ENCODE data around the gene CCM2.

- TF ChIP-seq CTCF (IDR thresholded peaks at IDR 0.05), result no peak
- no peak for TF ChIP-seq POLR2AphosphoS5 (IDR thresholded peaks at IDR 0.05)
These were observed 38.0 kb upstream of the CCM2 start for GRCh38 chr7:44961844-44962482.
